HEK293 (cell line): Measurements from ENCODE around the gene GJC2.
A peak's percentile ranks its signal among the peaks of the same experiment; 100 is the strongest.

Experiments
- CTCF ChIA-PET: fragments of 350-600 bp; formaldehyde crosslinking; extraction: SDS; loops from one replicate; lab custom pipeline; 2021; ENCODE audit warnings: antibody characterized with exemption; lab: Yijun Ruan, JAX
- POLR2A ChIA-PET: fragments of 300-600 bp; formaldehyde crosslinking; extraction: SDS; loops from one replicate; lab custom pipeline; 2020; ENCODE audit warnings: antibody characterized with exemption, inconsistent platforms; lab: Yijun Ruan, JAX
- H3K27ac ChIP-seq: fragments of 200-500 bp; sonication (Bioruptor generic); 2 replicates; pipeline ENCODE4 v1.5.1; 2014; ENCODE audit warnings: low read depth, low read length, control low read depth, inconsistent platforms; ENCODE audit errors: extremely low read depth
- H3K36me3 ChIP-seq, 2 experiments: fragments of 200-500 bp in 1 of 2; sonication (Bioruptor generic) in 1 of 2; 1 replicate in 1 of 2; 2 replicates in 1 of 2; pipeline ENCODE4 v1.5.1; 2014 to 2017; ENCODE audit warnings: inconsistent platforms in 2 of 2, low read length in 2 of 2; ENCODE audit not compliant: control insufficient read depth in 2 of 2, insufficient read depth in 1 of 2
- H3K4me1 ChIP-seq: fragments of 200-500 bp; sonication (Bioruptor generic); 2 replicates; pipeline ENCODE4 v1.5.1; 2014; ENCODE audit warnings: mild to moderate bottlenecking, low read length, inconsistent platforms; ENCODE audit not compliant: control insufficient read depth, insufficient read depth
- H3K4me3 ChIP-seq: 2 replicates; pipeline ENCODE4 v1.5.1; 2011; ENCODE audit warnings: low read depth, mild to moderate bottlenecking, control low read depth, low read length, moderate library complexity
- H3K9me3 ChIP-seq: fragments of 200-500 bp; sonication (Bioruptor generic); 2 replicates; pipeline ENCODE4 v1.5.1; 2014; ENCODE audit warnings: low read depth, low read length, inconsistent platforms; ENCODE audit not compliant: control insufficient read depth, insufficient read depth
- EGR2 ChIP-seq: fragments of 450-650 bp; formaldehyde crosslinking; IDR thresholded peaks from 2 replicates; pipeline ENCODE4 v1.5.1; 2016; ENCODE audit warnings: low read depth, missing biosample characterization, missing genetic modification characterization
- HOXA7 ChIP-seq: sonication (generic); formaldehyde crosslinking; IDR thresholded peaks from 2 replicates; pipeline ENCODE4 v1.8.1; 2022; ENCODE audit warnings: missing genetic modification reagents, borderline replicate concordance
- KLF1 ChIP-seq: fragments of 450-650 bp; formaldehyde crosslinking; IDR thresholded peaks from 2 replicates; pipeline ENCODE4 v1.5.1; 2016; ENCODE audit warnings: missing biosample characterization, missing genetic modification characterization
- KLF8 ChIP-seq: fragments of 450-650 bp; formaldehyde crosslinking; IDR thresholded peaks from 2 replicates; pipeline ENCODE4 v1.5.1; 2016; ENCODE audit warnings: missing biosample characterization, missing genetic modification characterization
- RBAK ChIP-seq: fragments of 450-650 bp; formaldehyde crosslinking; IDR thresholded peaks from 2 replicates; pipeline ENCODE4 v1.5.1; 2016; ENCODE audit warnings: missing biosample characterization, missing genetic modification characterization
- REPIN1 ChIP-seq: fragments of 450-650 bp; formaldehyde crosslinking; IDR thresholded peaks from 2 replicates; pipeline ENCODE4 v1.5.1; 2017; ENCODE audit warnings: missing biosample characterization, missing genetic modification characterization, low read depth
- SCRT1 ChIP-seq: fragments of 450-650 bp; formaldehyde crosslinking; IDR thresholded peaks from 2 replicates; pipeline ENCODE4 v1.5.1; 2016; ENCODE audit warnings: missing biosample characterization, missing genetic modification characterization, borderline replicate concordance
- TRIM28 ChIP-seq: IDR thresholded peaks from 2 replicates; pipeline ENCODE4 v1.6.1; 2011; ENCODE audit warnings: low read length, control low read depth, borderline replicate concordance
- WT1 ChIP-seq: fragments of 450-650 bp; formaldehyde crosslinking; IDR thresholded peaks from 2 replicates; pipeline ENCODE4 v1.5.1; 2016; ENCODE audit warnings: missing biosample characterization, missing genetic modification characterization
- ZBTB1 ChIP-seq: fragments of 450-650 bp; formaldehyde crosslinking; IDR thresholded peaks from 2 replicates; pipeline ENCODE4 v1.5.1; 2016; ENCODE audit warnings: missing biosample characterization, missing genetic modification characterization
- ZBTB7A ChIP-seq: fragments of 450-650 bp; formaldehyde crosslinking; IDR thresholded peaks from 2 replicates; pipeline ENCODE4 v1.5.1; 2016; ENCODE audit warnings: low read depth, missing biosample characterization, missing genetic modification characterization
- ZFP69B ChIP-seq: fragments of 450-650 bp; formaldehyde crosslinking; IDR thresholded peaks from 2 replicates; pipeline ENCODE4 v1.5.1; 2016; ENCODE audit warnings: missing biosample characterization, missing genetic modification characterization
- ZIC2 ChIP-seq: fragments of 450-650 bp; formaldehyde crosslinking; IDR thresholded peaks from 2 replicates; pipeline ENCODE4 v1.5.1; 2016; ENCODE audit warnings: missing biosample characterization, missing genetic modification characterization
- ZNF132 ChIP-seq: fragments of 450-650 bp; formaldehyde crosslinking; IDR thresholded peaks from 2 replicates; pipeline ENCODE4 v1.5.1; 2017; ENCODE audit warnings: missing biosample characterization, missing genetic modification characterization, borderline replicate concordance
- ZNF2 ChIP-seq: fragments of 450-650 bp; formaldehyde crosslinking; IDR thresholded peaks from 2 replicates; pipeline ENCODE4 v1.5.1; 2016; ENCODE audit warnings: missing biosample characterization, missing genetic modification characterization
- ZNF560 ChIP-seq: fragments of 450-650 bp; formaldehyde crosslinking; IDR thresholded peaks from 2 replicates; pipeline ENCODE4 v1.5.1; 2017; ENCODE audit warnings: missing biosample characterization, missing genetic modification characterization, borderline replicate concordance
- ZNF600 ChIP-seq: fragments of 450-650 bp; formaldehyde crosslinking; IDR thresholded peaks from 2 replicates; pipeline ENCODE4 v1.5.1; 2016; ENCODE audit warnings: missing biosample characterization, missing genetic modification characterization
- ZNF610 ChIP-seq: fragments of 450-650 bp; formaldehyde crosslinking; IDR thresholded peaks from 2 replicates; pipeline ENCODE4 v1.5.1; 2016; ENCODE audit warnings: missing biosample characterization, missing genetic modification characterization, borderline replicate concordance
- ZNF629 ChIP-seq: fragments of 450-650 bp; formaldehyde crosslinking; IDR thresholded peaks from 2 replicates; pipeline ENCODE4 v1.5.1; 2017; ENCODE audit warnings: missing biosample characterization, missing genetic modification characterization
- ZNF707 ChIP-seq: fragments of 450-650 bp; formaldehyde crosslinking; IDR thresholded peaks from 2 replicates; pipeline ENCODE4 v1.5.1; 2016; ENCODE audit warnings: missing biosample characterization, missing genetic modification characterization
- ZNF843 ChIP-seq: fragments of 450-650 bp; formaldehyde crosslinking; IDR thresholded peaks from 2 replicates; pipeline ENCODE4 v1.5.1; 2016; ENCODE audit warnings: missing biosample characterization, missing genetic modification characterization
- ZSCAN30 ChIP-seq: fragments of 450-650 bp; IDR thresholded peaks from 2 replicates; pipeline ENCODE4 v1.5.1; 2018; ENCODE audit warnings: missing biosample characterization, mild to moderate bottlenecking, missing genetic modification characterization, moderate library complexity
- ZXDB ChIP-seq: fragments of 450-650 bp; formaldehyde crosslinking; IDR thresholded peaks from 2 replicates; pipeline ENCODE4 v1.5.1; 2016; ENCODE audit warnings: missing biosample characterization, missing genetic modification characterization
- TF ChIP-seq, protein P1 (sequence below): fragments of 450-650 bp; formaldehyde crosslinking; IDR thresholded peaks from 2 replicates; pipeline ENCODE4 v1.5.1; 2017; ENCODE audit warnings: missing biosample characterization, missing genetic modification characterization
- TF ChIP-seq, protein P2 (sequence below): fragments of 450-650 bp; formaldehyde crosslinking; IDR thresholded peaks from 2 replicates; pipeline ENCODE4 v1.5.1; 2017; ENCODE audit warnings: missing biosample characterization, missing genetic modification characterization
- TF ChIP-seq, protein P3 (sequence below): fragments of 450-650 bp; formaldehyde crosslinking; IDR thresholded peaks from 2 replicates; pipeline ENCODE4 v1.5.1; 2016; ENCODE audit warnings: missing biosample characterization, missing genetic modification characterization

The GJC2 gene

DNA sequence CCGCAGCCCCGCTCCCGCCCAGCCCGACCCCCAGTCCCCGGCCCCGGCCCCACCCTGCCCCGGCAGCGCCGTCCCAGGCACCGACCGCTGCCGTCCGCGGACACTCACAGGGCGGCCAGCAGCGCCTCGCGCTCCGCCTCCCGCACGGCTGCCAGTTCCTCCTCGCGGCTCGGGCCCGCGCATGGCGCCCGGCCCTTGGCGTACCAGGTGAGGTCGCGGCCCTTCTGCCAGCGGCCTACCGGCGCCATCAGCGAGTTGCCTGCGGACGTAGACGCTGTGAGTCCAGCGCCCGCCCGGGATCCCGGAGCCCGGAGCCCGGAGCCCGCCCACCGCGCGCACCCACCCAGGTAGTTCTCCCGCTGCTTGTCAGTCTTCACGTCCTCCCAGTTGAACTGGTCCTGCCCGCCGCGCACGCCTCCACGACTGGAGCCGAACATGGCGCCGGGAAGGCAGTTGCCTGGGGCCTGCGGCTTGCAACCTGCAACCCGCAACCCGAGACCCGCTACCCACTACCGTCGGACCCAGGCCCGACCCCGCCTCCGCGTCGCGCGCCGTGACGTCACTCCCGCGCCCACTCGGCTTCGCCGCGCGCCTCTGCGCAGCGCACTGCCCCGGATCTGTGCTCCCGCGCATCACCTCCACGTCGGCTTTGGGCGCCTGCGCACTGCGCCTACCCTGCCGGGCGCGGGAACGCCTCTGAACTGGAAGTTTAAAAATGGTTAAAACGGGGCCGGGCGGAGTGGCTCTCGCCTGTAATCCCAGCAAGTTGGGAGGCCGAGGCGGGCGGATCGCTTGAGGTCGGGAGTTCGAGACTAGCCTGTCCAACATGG is 46.7 kb upstream of the GJC2 start, which contains the start of gene C1orf35 (continued):
- TF ChIP-seq ZBTB7A (tag by site-specific recombination) (peak; percentile 99), ZXDB (peak; percentile 93), ZNF560 (no peak), ZNF610 (tag by site-specific recombination) (peak; percentile 83), ZNF629 (tag by site-specific recombination) (peak; percentile 98), ZNF843 (tag by site-specific recombination) (peak; percentile 67), ZNF707 (tag by site-specific recombination) (no peak), TRIM28 (0 out of 2 replicates have a peak, but pooled peaks have one; percentile 54), REPIN1 (tag by site-specific recombination) (peak; percentile 82; the same call in 1 of the 2 replicates), ZFP69B (peak; percentile 48; the same call in 1 of the 2 replicates), WT1 (tag by site-specific recombination) (peak; percentile 52), ZIC2 (tag by site-specific recombination) (peak; percentile 65; the same call in 1 of the 2 replicates), ZNF2 (peak; percentile 85), KLF1 (tag by site-specific recombination) (peak; percentile 61), ZBTB1 (peak; percentile 96)
- TF ChIP-seq, protein P1, sequence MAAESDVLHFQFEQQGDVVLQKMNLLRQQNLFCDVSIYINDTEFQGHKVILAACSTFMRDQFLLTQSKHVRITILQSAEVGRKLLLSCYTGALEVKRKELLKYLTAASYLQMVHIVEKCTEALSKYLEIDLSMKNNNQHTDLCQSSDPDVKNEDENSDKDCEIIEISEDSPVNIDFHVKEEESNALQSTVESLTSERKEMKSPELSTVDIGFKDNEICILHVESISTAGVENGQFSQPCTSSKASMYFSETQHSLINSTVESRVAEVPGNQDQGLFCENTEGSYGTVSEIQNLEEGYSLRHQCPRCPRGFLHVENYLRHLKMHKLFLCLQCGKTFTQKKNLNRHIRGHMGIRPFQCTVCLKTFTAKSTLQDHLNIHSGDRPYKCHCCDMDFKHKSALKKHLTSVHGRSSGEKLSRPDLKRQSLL (tag by site-specific recombination), result peak; percentile 33; the same call in 1 of the 2 replicates
- TF ChIP-seq, protein P2, sequence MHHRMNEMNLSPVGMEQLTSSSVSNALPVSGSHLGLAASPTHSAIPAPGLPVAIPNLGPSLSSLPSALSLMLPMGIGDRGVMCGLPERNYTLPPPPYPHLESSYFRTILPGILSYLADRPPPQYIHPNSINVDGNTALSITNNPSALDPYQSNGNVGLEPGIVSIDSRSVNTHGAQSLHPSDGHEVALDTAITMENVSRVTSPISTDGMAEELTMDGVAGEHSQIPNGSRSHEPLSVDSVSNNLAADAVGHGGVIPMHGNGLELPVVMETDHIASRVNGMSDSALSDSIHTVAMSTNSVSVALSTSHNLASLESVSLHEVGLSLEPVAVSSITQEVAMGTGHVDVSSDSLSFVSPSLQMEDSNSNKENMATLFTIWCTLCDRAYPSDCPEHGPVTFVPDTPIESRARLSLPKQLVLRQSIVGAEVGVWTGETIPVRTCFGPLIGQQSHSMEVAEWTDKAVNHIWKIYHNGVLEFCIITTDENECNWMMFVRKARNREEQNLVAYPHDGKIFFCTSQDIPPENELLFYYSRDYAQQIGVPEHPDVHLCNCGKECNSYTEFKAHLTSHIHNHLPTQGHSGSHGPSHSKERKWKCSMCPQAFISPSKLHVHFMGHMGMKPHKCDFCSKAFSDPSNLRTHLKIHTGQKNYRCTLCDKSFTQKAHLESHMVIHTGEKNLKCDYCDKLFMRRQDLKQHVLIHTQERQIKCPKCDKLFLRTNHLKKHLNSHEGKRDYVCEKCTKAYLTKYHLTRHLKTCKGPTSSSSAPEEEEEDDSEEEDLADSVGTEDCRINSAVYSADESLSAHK (tag by site-specific recombination), result peak; percentile 32; the same call in 1 of the 2 replicates

DNA sequence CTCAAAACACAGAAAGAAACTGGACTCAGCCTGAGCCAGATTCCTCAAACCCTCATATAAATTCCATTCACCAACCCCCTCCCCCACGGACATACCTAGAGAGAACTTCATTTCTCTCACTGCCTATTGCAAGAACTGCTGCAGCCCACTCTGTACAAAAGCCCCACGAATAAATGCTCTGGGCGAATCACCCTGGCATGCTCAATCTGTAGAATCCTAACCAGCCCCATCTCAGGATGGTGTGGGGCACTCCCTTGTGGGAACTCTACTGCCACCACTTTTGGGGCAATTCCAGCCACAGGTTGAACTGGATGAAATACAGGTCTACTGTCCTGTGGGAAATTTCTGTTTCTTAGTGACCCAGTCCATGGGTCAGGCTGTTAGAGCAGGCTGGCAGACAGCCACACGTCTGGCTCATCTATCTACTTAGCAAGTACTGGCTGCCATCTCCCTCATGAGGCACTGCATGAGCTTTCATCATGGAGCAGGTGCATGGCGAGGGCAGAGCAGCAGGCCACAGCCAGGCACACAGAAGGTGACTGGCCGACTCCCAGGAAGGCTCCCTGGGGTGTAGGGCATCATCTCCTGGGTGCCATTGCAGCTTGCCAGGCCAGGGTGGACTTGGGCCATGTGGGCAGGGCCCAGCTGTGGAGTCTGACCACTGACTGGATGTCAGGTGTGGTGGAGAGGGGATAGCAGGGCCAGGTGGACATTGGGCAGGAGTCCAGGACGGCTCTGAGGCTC is 45.0 kb upstream of the GJC2 start:
- Histone ChIP-seq H3K4me3 (no peak overlapping the region), H3K27ac (no peak overlapping the region), H3K9me3 (no peaks in the 10 kb centered on the region), H3K4me1 (peaks cover 3% of the 10 kb centered on the region; the same call in 1 of the 2 replicates), H3K36me3 (peaks cover 13 to 52% of the 10 kb centered on the region in 2 experiments)
- ChIA-PET POLR2A (interaction anchor here (0.9 to 3.4 kb wide), 4 partner anchors 22 to 302 kb away, joined by 3 to 15 read pairs (median 4); partner anchors contain the start of genes ARF1 and TRIM11), CTCF (no interaction called here)
- TF ChIP-seq EGR2 (tag by site-specific recombination) (no peak), HOXA7 (0 out of 2 replicates have a peak, but pooled peaks have one; percentile 54), ZSCAN30 (tag by site-specific recombination) (no peak), SCRT1 (tag by site-specific recombination) (peak; percentile 48; the same call in 1 of the 2 replicates), KLF8 (no peak), ZNF600 (0 out of 2 replicates have a peak, but pooled peaks have one; percentile 11), ZNF132 (tag by site-specific recombination) (no peak), RBAK (tag by site-specific recombination) (no peak)
- TF ChIP-seq, protein P3, sequence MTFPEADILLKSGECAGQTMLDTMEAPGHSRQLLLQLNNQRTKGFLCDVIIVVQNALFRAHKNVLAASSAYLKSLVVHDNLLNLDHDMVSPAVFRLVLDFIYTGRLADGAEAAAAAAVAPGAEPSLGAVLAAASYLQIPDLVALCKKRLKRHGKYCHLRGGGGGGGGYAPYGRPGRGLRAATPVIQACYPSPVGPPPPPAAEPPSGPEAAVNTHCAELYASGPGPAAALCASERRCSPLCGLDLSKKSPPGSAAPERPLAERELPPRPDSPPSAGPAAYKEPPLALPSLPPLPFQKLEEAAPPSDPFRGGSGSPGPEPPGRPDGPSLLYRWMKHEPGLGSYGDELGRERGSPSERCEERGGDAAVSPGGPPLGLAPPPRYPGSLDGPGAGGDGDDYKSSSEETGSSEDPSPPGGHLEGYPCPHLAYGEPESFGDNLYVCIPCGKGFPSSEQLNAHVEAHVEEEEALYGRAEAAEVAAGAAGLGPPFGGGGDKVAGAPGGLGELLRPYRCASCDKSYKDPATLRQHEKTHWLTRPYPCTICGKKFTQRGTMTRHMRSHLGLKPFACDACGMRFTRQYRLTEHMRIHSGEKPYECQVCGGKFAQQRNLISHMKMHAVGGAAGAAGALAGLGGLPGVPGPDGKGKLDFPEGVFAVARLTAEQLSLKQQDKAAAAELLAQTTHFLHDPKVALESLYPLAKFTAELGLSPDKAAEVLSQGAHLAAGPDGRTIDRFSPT, result 0 out of 2 replicates have a peak, but pooled peaks have one; percentile 32
